GM10847 (cell line): ENCODE measurements around the gene KCNT2.

Source experiments
- POLR2A ChIP-seq: IDR thresholded peaks from 2 replicates; pipeline ENCODE4 v1.6.1; 2011; ENCODE audit not compliant: insufficient read length; ENCODE audit errors: extremely low read depth

KCNT2 gene

GRCh38 chr1:196440711-196441110 is 167.5 kb downstream of the KCNT2 start:
- TF ChIP-seq POLR2A = no peak

GRCh38 chr1:196438329-196438728 is 169.9 kb downstream of the KCNT2 start:
- TF ChIP-seq POLR2A = no peak

- TF ChIP-seq POLR2A = no peak
Measured at GRCh38 chr1:196437671-196438070, 170.6 kb downstream of the KCNT2 start.

GRCh38 chr1:196433000-196433399 is 175.2 kb downstream of the KCNT2 start:
- TF ChIP-seq POLR2A = no peak

GRCh38 chr1:196427976-196428734 is 180.1 kb downstream of the KCNT2 start:
- no peak for TF ChIP-seq POLR2A

- TF ChIP-seq POLR2A = no peak
Measured at GRCh38 chr1:196425513-196425912, 182.7 kb downstream of the KCNT2 start.

GRCh38 chr1:196423612-196424011 is 184.6 kb downstream of the KCNT2 start:
- no peak for TF ChIP-seq POLR2A

GRCh38 chr1:196418772-196419171 is 189.5 kb downstream of the KCNT2 start:
- no peak for TF ChIP-seq POLR2A

- no peak for TF ChIP-seq POLR2A
Measured at GRCh38 chr1:196415978-196416377, 192.3 kb downstream of the KCNT2 start.

- TF ChIP-seq POLR2A = no peak
Measured at GRCh38 chr1:196412326-196412725, 195.9 kb downstream of the KCNT2 start.

GRCh38 chr1:196410768-196411167 is 197.5 kb downstream of the KCNT2 start:
- no peak for TF ChIP-seq POLR2A

- no peak for TF ChIP-seq POLR2A
Measured at GRCh38 chr1:196409586-196409985, 198.7 kb downstream of the KCNT2 start.

- no peak for TF ChIP-seq POLR2A
Measured at GRCh38 chr1:196407358-196408051, 200.7 kb downstream of the KCNT2 start.

- TF ChIP-seq POLR2A = no peak
Measured at GRCh38 chr1:196405839-196406238, 202.4 kb downstream of the KCNT2 start.

- no peak for TF ChIP-seq POLR2A
Measured at GRCh38 chr1:196403803-196404690, 204.2 kb downstream of the KCNT2 start.

- TF ChIP-seq POLR2A = no peak
Measured at GRCh38 chr1:196401891-196402290, 206.3 kb downstream of the KCNT2 start.

- TF ChIP-seq POLR2A = no peak
Measured at GRCh38 chr1:196401452-196401833, 206.8 kb downstream of the KCNT2 start.
